ENCODE results near the gene THRAP3.

The THRAP3 gene

GRCh38 chr1:36330940-36331339 is 106.7 kb downstream of the THRAP3 start:
- no peak for DNase-seq (ENCODE audit: insufficient read length, low spot score)
- no peak for FAIRE-seq
- TF ChIP-seq CTCF (IDR thresholded peaks at IDR 0.05; ENCODE audit: insufficient read depth, missing control alignments) = no peak

- no peak for DNase-seq (ENCODE audit: insufficient read length, low spot score)
- TF ChIP-seq CTCF (IDR thresholded peaks at IDR 0.05; ENCODE audit: insufficient read depth, missing control alignments) = no peak
- no peak for FAIRE-seq
Observed at GRCh38 chr1:36337830-36338229, 113.6 kb downstream of the THRAP3 start.

- DNase-seq (ENCODE audit: insufficient read length, low spot score) (no peak), FAIRE-seq (no peak)
- no peak for TF ChIP-seq CTCF (IDR thresholded peaks at IDR 0.05; ENCODE audit: insufficient read depth, missing control alignments)
Observed at GRCh38 chr1:36339215-36339614, 115.0 kb downstream of the THRAP3 start.

- FAIRE-seq = no peak
Observed at GRCh38 chr1:36339615-36340014, 115.4 kb downstream of the THRAP3 start.

GRCh38 chr1:36341626-36342320 is 117.5 kb downstream of the THRAP3 start:
- TF ChIP-seq CTCF (IDR thresholded peaks at IDR 0.05; ENCODE audit: insufficient read depth, missing control alignments) = no peak
- DNase-seq (ENCODE audit: insufficient read length, low spot score) = no peak
- FAIRE-seq = no peak

More at GRCh38 chr1:36339615-36340014, 115.4 kb downstream of the THRAP3 start:
- no peak for TF ChIP-seq CTCF (IDR thresholded peaks at IDR 0.05; ENCODE audit: insufficient read depth, missing control alignments)
- no peak for DNase-seq (ENCODE audit: insufficient read length, low spot score)

GRCh38 chr1:36342426-36343185 is 118.4 kb downstream of the THRAP3 start:
- peak; percentile 70 for TF ChIP-seq CTCF (IDR thresholded peaks at IDR 0.05; ENCODE audit: insufficient read depth, missing control alignments)
- no peak for FAIRE-seq
- no peak for DNase-seq (ENCODE audit: insufficient read length, low spot score)
